WTC11 (cell line): ENCODE data around the gene PPARA. TPM values are rescaled to one million over a fixed set of nuclear protein-coding genes. Genes with fewer than 3 reads are reported as not detected.

Experiments
- ATAC-seq: fragments of 200-7000 bp; cut with Tn5 transposase; 2 replicates; pipeline ENCODE4 v1.10.0; 2021; ENCODE audit warnings: mild to moderate bottlenecking, moderate library complexity
- CTCF ChIA-PET: fragments of 300-600 bp; sonication (Branson Sonifier 250); formaldehyde crosslinking; loops from one replicate; lab custom pipeline; 2021; ENCODE audit warnings: antibody characterized with exemption; lab: Charles Lee
- POLR2A ChIA-PET: fragments of 350-600 bp; sonication (Branson Sonifier 250); formaldehyde crosslinking; loops from one replicate; lab custom pipeline; 2021; ENCODE audit warnings: antibody characterized with exemption; lab: Charles Lee
- DNase-seq: peaks from one replicate; pipeline ENCODE4 v3.0.0; 2021; ENCODE audit warnings: low spot score
- H3K27ac Mint-ChIP-seq: 2 replicates; pipeline ENCODE4 v1.8.0; 2021; ENCODE audit warnings: mixed read lengths
- H3K27me3 Mint-ChIP-seq: 2 replicates; pipeline ENCODE4 v1.8.0; 2021; ENCODE audit warnings: low read depth, mild to moderate bottlenecking, moderate library complexity, mixed read lengths
- H3K36me3 Mint-ChIP-seq: 2 replicates; pipeline ENCODE4 v1.8.0; 2021; ENCODE audit warnings: mixed read lengths
- H3K4me1 Mint-ChIP-seq: 2 replicates; pipeline ENCODE4 v1.8.0; 2022; ENCODE audit warnings: mixed read lengths
- H3K4me3 Mint-ChIP-seq: 2 replicates; pipeline ENCODE4 v1.8.0; 2021; ENCODE audit warnings: mild to moderate bottlenecking, moderate library complexity, mixed read lengths
- H3K9me3 Mint-ChIP-seq: 2 replicates; pipeline ENCODE4 v1.8.0; 2021; ENCODE audit warnings: mixed read lengths
- ATF2 ChIP-seq: sonication (generic); formaldehyde crosslinking; IDR thresholded peaks from 2 replicates; pipeline ENCODE4 v1.8.1; 2022; ENCODE audit warnings: low read depth, missing genetic modification reagents, borderline replicate concordance
- ATF6 ChIP-seq: sonication (generic); formaldehyde crosslinking; IDR thresholded peaks from 2 replicates; pipeline ENCODE4 v1.8.1; 2023; ENCODE audit warnings: mild to moderate bottlenecking, missing genetic modification reagents
- CBFB ChIP-seq: sonication (generic); formaldehyde crosslinking; IDR thresholded peaks from 2 replicates; pipeline ENCODE4 v1.8.1; 2022; ENCODE audit warnings: mild to moderate bottlenecking, low read depth, missing genetic modification reagents
- CDX4 ChIP-seq: fragments of 250-450 bp; sonication (Bioruptor Pico); IDR thresholded peaks from 2 replicates; pipeline ENCODE4 v1.9.0; 2021; ENCODE audit warnings: moderate library complexity, mild to moderate bottlenecking, inconsistent platforms, borderline replicate concordance
- FOXP1 ChIP-seq: sonication (generic); formaldehyde crosslinking; IDR thresholded peaks from 2 replicates; pipeline ENCODE4 v1.8.0; 2022; ENCODE audit warnings: missing genetic modification reagents, mild to moderate bottlenecking, moderate library complexity, borderline replicate concordance
- JAZF1 ChIP-seq: fragments of 250-450 bp; sonication (Bioruptor Pico); IDR thresholded peaks from 2 replicates; pipeline ENCODE4 v1.9.0; 2021; ENCODE audit warnings: moderate library complexity, mild to moderate bottlenecking, inconsistent platforms
- JUN ChIP-seq: sonication (generic); formaldehyde crosslinking; IDR thresholded peaks from 2 replicates; pipeline ENCODE4 v1.8.0; 2023; ENCODE audit warnings: mild to moderate bottlenecking, missing genetic modification reagents
- KAT7 ChIP-seq: sonication (generic); formaldehyde crosslinking; IDR thresholded peaks from 2 replicates; pipeline ENCODE4 v1.8.1; 2023; ENCODE audit warnings: missing genetic modification reagents, mild to moderate bottlenecking, borderline replicate concordance
- MAX ChIP-seq: sonication (generic); formaldehyde crosslinking; IDR thresholded peaks from 2 replicates; pipeline ENCODE4 v1.8.0; 2022; ENCODE audit warnings: mild to moderate bottlenecking, missing genetic modification reagents
- NFATC4 ChIP-seq: fragments of 250-450 bp; sonication (Bioruptor Pico); IDR thresholded peaks from 2 replicates; pipeline ENCODE4 v1.9.0; 2021; ENCODE audit warnings: mild to moderate bottlenecking
- NR1H2 ChIP-seq: sonication (generic); formaldehyde crosslinking; IDR thresholded peaks from 2 replicates; pipeline ENCODE4 v1.9.0; 2021; ENCODE audit warnings: mild to moderate bottlenecking, moderate library complexity, missing genetic modification reagents
- NR2C2 ChIP-seq: sonication (generic); formaldehyde crosslinking; IDR thresholded peaks from 2 replicates; pipeline ENCODE4 v1.8.0; 2022; ENCODE audit warnings: mild to moderate bottlenecking, missing genetic modification reagents
- PRDM15 ChIP-seq: sonication (generic); formaldehyde crosslinking; IDR thresholded peaks from 2 replicates; pipeline ENCODE4 v1.8.0; 2022; ENCODE audit warnings: missing genetic modification reagents
- RORB ChIP-seq: fragments of 250-450 bp; sonication (Bioruptor Pico); IDR thresholded peaks from 2 replicates; pipeline ENCODE4 v1.9.0; 2021; ENCODE audit warnings: mild to moderate bottlenecking
- ZMAT4 ChIP-seq: fragments of 250-450 bp; sonication (Bioruptor Pico); IDR thresholded peaks from 2 replicates; pipeline ENCODE4 v1.9.0; 2021; ENCODE audit warnings: mild to moderate bottlenecking
- ZNF121 ChIP-seq: sonication (generic); formaldehyde crosslinking; IDR thresholded peaks from 2 replicates; pipeline ENCODE4 v1.8.0; 2023; ENCODE audit warnings: missing genetic modification reagents
- total RNA-seq: library from RNA; stranded (reverse); gene quantifications from 3 replicates; pipeline ENCODE4 v1.2.3, GENCODE V29; 2021

PPARA gene
- total RNA-seq, 1 experiment from 2014 or later: 9.3 TPM

- DNase-seq (no peak), ATAC-seq (no peak)
- Mint-ChIP-seq H3K9me3 (no peaks in the 10 kb centered on the region), H3K27me3 (no peaks in the 10 kb centered on the region), H3K36me3 (peaks cover 2% of the 10 kb centered on the region; the same call in 1 of the 2 replicates), H3K27ac (no peak overlapping the region), H3K4me1 (no peaks in the 10 kb centered on the region)
- ChIA-PET CTCF (interaction anchor here (1.2 kb wide), 1 partner anchor 229 kb away, joined by 3 read pairs; no protein-coding TSS in a partner anchor), POLR2A (no interaction called here)
- TF ChIP-seq JUN (CRISPR knock-in tag): no peak
- no peak for TF ChIP-seq PRDM15
- no peak for TF ChIP-seq ATF6
- no peak for TF ChIP-seq CBFB (CRISPR knock-in tag)
- no peak for TF ChIP-seq MAX (CRISPR knock-in tag)
- no peak for TF ChIP-seq ZNF121 (CRISPR knock-in tag)
- no peak for TF ChIP-seq ATF2 (CRISPR knock-in tag)
- no peak for TF ChIP-seq CDX4 (CRISPR knock-in tag)
- TF ChIP-seq ZMAT4 (CRISPR knock-in tag): no peak
- no peak for TF ChIP-seq JAZF1 (CRISPR knock-in tag)
- no peak for TF ChIP-seq RORB
- TF ChIP-seq NR2C2: no peak
- TF ChIP-seq KAT7 (CRISPR knock-in tag): no peak
- TF ChIP-seq, all 79 proteins: peak for 0
- H3K4me3 Mint-ChIP-seq: no peak overlapping the region
These were observed 84.6 kb downstream of the PPARA start for GRCh38 chr22:46234969-46235368.

- Mint-ChIP-seq H3K4me1 (no peaks in the 10 kb centered on the region), H3K36me3 (peaks cover 2% of the 10 kb centered on the region; the same call in 1 of the 2 replicates), H3K9me3 (no peaks in the 10 kb centered on the region), H3K27ac (no peak overlapping the region), H3K4me3 (no peak overlapping the region), H3K27me3 (no peaks in the 10 kb centered on the region)
- TF ChIP-seq NR1H2 (no peak), FOXP1 (CRISPR knock-in tag) (no peak), NFATC4 (CRISPR knock-in tag) (no peak)
- ChIA-PET POLR2A (no interaction called here), CTCF (no interaction called here)
- ATAC-seq (no peak), DNase-seq (no peak)
These were observed 87.3 kb downstream of the PPARA start for GRCh38 chr22:46237453-46238124.
